HG02852 (cell line): ENCODE measurements around the gene LMTK3.
"Not testable (repeated sequence)": the region's sequence is repeated elsewhere in the genome, so short reads cannot be mapped to it uniquely, and the experiment has no call there.

Source experiments
- ATAC-seq: cut with Tn5 transposase; IDR thresholded peaks from one replicate; pipeline ENCODE4 v1.9.1; 2021; ENCODE audit warnings: mild to moderate bottlenecking, moderate library complexity; ENCODE audit not compliant: unreplicated experiment

LMTK3 gene

DNA sequence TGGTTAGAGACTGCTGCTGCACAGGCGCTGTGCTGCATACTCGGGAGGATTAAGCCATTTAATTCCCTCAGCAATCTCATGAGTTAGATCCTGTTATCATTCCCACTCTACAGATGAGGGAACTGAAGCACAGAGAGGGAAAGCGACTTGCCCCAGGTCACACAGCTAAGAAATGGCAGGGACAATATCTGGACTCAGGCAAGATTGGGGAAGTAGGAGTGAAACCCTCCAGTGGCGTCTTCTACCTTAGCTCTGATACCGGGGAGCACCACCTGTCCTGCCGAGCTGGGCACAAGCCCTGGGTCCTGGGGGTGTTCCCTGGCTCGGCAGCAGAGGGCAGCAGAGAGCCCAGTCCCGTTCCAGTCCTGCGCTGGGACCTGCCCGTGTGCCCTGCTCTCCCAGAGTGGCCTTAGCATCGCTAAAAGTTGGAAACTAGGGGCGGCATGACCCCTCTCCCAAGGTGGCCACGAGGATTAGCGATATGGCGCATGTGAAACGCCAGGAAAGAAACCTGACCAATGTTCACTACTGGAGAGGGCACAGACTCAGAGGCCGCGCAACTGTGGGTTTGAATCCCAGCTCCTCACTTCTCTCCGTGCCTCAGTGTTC, 21.9 kb downstream of the LMTK3 start:
- ATAC-seq: no peak

DNA sequence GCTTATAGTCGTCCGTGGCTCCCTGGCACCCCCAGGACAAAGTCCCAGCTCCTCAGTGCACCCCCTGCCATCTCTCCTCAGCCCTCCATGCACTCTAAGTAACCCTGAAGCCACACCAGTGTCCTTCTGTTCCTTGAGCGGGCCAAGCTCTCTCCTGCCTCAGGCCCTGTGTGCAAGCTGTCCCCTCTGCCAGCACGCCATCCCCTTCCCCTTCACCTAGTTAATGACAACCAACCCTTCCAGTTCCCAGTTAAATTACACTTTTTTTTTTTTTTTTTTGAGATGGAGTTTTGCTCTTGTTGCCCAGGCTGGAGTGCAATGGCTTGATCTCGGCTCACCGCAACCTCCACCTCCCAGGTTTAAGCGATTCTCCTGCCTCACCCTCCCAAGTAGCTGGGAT, 23.2 kb downstream of the LMTK3 start:
- not testable (repeated sequence) for ATAC-seq

DNA sequence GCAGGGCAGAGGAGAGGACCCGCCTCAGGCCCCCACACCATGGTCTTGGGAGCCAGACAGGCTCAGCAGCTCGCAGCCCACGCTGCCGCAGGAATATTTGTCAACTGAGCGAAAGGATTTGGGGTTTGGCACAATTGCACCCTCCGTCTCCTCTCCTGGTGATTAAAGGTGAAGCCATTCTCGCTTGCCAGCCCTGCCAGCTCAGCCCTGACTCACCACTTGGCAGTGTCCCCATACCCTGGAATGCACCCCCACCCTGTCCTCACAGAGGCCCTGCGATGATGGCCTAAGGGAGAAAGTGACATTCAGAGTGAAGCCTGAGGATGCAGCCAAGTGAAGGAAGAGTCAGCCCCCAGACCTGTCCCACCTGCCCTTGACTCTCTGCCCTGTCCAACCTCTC, 23.7 kb downstream of the LMTK3 start:
- no peak for ATAC-seq

DNA sequence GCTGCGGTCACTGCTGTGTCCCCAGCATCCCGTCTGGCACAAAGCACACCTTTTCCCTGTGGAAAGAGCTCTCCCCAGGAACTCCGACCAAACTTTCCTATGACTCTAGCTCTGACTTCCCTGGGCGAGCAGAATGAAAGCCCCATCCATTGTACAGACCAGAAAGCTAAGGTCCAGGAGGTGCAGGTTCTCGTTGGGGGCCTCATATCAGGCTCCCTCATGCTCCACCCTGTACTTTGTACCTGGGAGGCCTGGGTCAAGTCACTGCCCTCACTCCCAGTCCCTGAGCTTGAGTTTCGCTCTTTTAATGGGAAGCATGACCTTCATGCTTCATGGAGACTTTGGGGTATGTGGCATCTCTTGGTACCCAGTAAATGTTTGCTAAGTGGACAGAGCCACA, 24.1 kb downstream of the LMTK3 start:
- no peak for ATAC-seq

DNA sequence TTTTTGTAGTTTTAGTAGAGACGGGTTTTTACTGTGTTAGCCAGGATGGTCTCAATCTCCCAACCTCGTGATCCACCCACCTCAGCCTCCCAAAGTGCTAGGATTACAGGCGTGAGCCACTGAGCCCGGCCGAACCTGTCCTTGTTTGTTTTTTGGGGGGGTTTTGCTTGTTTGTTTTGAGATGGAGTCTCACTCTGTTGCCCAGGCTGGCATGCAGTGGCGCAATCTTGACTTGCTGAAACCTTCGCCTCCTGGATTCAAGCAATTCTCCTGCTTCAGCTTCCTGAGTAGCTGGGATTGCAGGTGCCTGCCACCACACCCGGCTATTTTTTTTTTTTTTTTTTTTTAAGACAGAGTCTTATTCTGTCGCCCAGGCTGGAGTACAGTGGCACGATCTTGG, 24.9 kb downstream of the LMTK3 start:
- ATAC-seq: not testable (repeated sequence)

DNA sequence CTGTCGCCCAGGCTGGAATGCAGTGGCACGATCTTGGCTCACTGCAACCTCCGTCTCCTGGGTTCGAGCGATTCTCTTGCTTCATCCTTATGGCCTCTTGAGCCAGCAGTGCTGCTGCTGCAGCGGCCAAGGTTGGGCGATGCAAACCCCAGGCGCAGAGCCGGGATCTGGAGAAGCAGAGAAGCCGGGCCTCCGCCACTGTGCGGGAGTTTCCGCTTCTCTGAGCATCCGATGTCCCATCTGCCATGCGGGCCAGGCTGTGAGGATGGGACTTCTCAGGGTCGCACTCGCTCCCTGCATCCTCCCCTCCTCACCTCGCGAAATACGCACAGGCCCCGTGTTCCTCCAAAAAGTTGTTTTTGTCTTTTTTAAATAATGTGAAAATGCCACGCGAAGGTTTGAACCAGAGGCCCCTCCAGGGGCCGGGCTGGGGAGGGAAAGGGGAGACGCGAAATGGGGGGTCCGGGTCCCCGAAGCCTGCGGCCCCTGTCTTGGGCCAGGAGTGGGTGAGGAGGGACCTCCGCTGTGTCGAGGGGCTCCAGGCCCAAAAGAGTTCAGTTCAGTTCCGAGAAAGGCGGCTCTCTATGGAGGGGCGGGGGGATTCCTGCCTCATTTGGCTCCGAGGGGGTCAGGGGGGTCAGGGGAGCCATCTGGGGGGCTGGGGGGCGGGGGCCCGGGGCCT, 26.6 kb downstream of the LMTK3 start:
- ATAC-seq: no peak

DNA sequence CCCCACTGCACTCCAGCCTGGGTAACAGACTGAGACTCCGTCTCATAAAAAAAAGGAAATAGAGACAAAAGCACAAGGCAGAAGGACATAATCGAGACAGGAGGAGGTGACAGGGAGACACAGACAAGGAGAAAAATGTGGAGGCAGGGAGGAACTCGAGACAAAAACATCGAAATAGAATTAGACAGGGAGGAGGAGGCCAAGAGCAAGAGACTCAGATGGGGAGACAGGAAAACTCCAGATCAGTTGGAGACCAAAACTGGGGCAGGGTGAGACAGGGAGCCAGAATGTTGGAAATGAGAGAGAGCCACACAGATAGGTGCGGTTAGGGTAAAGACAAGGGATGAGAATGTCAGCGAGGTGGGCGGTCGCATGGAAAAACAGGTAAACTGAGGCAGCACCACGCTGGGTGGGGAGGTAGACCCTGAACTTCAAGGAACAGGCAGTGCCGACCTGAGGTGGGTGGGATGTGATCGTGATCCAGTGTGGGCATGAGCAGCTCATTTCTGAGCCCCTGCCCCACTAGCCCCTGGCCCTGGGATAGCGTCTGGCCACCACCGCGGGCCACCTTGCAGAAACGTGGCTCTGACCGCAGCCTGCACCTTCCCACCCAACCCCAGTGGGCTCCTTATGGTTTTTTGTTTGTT, 27.3 kb downstream of the LMTK3 start:
- no peak for ATAC-seq

DNA sequence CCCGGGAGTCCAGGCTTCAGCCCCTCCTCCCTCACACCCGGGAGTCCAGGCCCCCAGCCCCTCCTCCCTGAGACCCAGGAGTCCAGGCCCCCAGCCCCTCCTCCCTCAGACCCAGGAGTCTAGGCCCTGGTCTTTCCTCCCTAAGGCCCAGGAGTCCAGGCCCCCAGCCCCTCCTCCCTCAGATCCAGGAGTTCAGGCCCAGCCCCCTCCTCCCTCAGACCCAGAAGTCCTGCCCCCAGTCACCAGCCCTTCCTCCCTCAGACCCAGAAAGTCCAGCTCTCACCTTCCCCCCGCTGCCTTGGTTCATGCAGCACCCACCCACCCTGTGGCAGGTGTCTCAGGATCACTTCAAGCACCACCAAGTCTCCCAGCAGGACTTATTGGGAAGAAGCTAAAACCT, 28.3 kb downstream of the LMTK3 start:
- ATAC-seq: no peak

DNA sequence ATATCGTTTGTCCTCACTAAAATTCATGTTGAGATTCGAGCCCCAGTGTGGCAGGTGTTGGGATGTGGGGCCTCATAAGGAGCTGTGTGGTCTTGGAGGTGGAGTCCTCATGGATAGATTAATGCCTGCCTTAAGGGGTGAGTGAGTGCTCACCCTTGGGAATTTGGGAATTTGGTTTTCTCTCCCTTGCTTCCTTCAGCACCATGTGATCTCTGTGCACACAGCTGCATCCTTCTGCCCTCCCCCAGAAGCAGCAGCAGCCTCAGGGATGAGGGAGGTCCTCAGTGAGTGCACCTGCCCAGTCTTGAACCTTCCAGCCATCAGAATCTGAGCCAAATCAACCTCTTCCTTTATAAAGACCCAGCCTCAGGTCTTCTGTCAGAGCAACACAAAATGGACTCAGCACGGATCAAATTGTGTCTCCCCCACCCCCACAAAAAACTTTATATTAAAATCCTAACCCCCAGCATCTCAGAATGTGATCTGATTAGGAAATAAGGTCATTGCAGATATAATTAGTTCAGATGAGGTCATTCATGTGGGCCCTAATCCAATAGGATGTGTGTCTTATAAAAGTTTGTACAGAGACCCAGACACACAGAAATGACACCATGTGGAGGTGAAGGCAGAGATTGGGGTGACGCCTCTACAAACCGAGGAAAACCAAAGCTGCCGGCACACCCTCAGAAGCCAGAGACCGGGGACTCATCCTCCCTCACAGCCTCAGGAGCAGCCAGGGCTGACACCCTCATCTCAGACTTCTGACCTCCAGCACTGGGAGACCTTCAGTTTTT, 29.6 kb downstream of the LMTK3 start:
- no peak for ATAC-seq

DNA sequence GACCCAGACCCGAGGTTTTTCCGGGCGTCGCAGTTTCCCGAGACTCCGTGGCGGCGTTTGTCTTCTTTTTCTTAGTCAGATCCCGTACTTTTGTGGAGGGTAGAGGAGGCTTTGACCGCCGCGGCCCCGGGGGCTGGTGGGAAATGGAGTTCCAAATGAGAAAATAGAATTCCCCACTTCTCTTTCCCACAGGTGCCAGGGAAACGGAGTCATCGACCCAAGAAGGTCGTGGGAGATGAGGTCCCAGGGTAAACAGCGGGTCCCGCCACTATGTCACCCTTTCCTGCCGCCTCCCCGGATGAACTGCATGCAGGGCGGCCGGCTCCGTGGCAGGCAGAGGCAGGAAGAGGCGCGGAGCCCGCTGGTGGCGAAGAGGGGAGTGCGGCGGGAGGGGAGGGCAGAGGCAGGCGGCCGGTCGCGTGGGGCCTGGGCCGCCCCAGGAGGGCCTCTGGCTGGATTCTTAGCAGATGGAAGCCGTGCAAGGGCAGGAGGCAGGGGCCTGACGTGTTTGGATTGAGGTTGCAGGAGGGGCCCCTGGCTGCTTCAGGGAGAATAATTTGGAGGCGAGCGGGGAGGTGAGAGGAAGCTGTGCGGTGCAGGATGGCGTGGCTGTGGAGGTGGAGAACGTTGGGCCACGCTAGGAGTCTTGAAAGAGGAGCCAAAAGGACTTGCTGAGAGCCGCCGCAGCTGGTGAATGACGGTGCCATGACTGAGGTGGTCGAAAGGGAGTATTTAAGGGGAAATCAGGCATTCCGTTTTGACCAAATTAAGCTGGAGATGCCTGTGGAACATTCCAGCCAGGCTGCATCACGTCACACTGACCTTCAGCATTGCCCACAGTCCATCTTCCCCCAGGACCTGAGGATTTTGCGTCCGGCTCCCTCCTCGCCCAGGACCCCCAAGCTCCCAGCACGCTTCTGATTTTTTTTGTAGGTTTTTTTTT, 30.8 kb downstream of the LMTK3 start:
- no peak for ATAC-seq

DNA sequence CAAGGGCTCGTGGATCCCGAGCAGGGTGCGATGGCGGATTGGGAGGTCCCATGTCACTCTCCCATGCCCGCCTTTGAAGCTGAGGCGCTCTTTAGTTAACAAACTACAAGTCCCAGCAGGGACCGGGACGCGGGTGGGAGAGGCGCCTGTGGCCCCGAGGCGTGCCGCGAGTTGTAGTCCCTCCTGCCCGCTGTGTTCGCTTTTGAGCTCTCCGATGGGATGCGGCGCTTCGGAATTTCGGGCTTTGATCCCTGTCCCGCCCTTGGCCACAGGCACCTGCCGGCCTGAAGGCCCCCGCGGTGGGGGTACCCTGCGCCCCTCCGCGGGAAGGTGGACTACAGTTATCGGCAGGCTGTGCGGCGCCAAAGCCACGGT, 31.5 kb downstream of the LMTK3 start:
- ATAC-seq: no peak

DNA sequence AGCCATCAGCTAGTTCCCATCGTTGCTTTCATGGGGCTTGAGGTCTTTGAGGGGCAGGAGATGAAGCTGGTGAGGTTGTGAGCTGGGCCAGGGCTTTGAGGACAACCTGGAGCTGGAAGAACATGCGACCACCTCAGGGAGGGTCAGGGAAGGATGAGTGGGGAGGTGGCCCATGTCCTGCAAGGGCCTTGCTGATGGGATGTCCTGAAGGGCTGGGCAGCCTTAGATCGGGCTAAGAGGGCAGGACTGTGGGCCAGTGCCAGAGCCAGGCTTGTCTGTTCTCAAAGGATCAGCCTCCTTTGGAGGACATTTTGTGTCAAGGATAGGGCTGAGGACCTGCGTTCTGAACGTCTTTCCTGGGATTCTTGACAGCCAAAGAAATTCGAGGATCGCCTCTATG, 31.9 kb downstream of the LMTK3 start:
- no peak for ATAC-seq

DNA sequence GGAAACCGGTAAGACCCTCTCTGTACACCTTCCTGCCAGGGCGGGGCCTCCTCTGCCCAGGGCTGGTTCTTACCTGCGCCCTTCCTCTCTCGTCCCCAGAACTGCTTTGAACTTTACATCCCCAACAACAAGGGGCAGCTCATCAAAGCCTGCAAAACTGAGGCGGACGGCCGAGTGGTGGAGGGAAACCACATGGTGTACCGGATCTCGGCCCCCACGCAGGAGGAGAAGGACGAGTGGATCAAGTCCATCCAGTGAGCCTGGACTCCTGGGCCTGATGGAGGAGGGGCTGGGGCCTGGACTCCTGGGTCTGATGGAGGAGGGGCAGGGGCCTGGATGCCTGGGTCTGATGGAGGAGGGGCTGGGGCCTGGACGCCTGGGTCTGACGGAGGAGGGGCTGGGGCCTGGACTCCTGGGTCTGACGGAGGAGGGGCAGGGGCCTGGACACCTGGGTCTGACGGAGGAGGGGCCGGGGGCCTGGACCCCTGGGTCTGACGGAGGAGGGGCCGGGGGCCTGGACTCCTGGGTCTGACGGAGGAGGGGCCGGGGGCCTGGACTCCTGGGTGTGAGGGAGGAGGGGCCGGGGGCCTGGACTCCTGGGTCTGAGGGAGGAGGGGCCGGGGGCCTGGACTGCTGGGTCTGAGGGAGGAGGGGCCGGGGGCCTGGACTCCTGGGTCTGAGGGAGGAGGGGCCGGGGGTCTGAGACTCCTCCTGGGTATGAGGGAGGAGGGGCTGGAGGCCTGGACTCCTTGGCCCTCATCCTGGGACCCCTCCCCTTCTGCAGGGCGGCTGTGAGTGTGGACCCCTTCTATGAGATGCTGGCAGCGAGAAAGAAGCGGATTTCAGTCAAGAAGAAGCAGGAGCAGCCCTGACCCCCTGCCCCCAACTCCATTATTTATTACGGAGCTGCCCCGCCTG, 33.0 kb downstream of the LMTK3 start:
- ATAC-seq: no peak

DNA sequence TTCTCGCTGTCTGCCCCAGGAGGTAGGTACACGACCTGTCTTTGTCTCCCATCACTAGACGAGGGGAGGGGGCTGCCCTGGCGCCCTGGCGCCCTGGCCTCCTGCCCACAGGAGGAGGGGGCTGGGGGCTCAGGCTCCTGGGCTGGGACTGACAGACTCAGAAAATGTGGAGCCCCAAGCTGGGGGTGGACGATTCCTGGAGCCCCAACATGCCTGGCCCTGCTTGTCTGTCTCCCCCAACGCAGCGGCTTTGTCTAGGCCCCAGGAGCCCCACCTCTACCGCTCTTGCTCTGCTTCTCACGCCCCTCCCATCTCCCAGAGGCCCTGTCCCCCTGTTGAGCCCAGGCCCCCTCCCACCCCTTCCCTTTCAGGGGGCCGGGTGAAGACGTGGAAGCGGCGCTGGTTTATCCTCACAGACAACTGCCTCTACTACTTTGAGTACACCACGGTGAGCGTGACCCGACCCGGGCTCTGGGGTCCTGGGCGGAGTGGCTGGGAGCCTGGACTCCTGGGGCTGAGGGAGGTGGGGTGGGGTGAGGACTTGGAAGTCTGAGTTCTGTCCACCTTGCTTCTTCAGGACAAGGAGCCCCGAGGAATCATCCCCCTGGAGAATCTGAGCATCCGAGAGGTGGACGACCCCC, 33.8 kb downstream of the LMTK3 start:
- ATAC-seq: no peak

DNA sequence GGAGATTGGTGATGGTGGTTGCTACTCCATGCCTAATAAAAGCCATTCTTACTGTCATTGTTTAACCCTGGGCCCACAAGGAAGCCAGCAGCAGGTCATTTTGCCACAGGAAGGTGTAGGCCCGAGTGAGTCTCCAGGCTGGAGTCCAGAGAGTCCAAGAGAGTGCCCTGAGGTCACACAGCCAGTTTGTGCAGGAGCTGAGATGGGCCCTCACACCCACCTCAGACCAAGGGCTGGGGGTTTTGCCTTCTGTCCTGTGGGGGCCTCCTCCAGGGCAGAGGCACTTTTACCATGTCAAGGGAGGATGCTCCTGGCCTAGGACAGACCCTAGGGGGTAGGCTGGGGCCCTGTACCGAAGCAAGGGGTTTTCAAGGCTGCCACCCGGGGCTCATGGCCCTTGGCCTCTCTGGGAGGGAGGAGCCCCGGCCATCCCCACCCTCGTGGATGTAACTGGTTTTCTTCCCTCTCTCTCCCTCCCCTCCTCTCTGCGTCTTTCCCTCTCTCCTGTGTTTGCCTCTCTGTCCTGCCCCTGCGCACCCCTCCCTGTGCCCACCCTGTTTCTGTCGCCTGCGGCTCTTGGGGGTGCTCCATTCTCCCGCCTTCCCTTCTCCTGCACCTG, 34.5 kb downstream of the LMTK3 start:
- ATAC-seq: no peak

DNA sequence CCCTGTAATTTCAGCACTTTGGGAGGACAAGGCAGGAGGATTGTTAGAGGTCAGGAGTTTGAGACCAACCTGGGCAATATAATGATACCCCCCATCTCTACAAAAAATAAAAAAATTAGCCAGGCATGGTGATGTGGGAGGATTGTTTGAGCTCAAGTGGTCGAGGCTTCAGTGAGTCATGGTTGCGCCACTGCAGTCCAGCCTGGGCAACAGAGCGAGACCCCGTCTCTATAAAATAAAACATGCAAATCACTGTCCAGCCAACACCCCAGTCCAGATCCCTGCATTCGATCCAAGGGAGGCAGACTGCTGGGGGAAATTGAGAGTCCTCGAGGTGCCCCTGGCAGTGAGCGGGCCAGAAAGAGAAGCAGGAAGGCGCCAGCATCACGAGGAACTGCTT, 35.5 kb downstream of the LMTK3 start:
- no peak for ATAC-seq

DNA sequence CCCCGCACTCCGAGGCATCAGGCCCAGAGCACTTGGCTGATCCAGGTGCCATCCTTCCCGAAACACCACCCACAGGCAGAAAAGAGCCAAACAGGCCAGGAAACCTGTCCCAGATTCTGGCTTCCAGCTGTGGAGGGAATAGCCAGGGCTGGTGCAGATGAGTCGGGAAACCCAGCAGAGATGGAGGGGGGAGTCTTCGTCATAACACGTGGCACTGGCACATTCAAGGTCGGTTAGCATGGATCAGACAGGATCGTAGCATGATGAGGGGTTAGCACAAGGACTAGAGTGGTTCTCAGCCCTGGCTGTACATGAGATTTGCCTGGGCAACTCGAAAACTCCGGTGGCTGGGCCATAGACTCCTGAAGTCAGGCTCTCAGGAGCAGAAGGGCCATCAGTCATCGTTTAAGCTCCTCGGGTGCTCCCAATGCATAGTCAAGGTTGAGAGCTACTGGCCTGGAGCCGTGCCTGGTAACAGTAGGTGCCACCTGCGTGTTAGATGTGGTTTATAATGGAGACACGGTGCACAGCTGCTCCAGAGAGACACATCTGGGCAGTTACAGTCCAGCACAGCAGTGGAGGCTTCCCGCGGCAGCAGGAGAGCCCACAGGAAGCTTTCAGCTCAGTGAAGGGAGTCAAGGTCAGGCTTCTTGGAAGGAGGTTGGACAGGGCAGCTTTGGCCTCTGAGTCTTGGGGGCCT, 36.1 kb downstream of the LMTK3 start:
- no peak for ATAC-seq

DNA sequence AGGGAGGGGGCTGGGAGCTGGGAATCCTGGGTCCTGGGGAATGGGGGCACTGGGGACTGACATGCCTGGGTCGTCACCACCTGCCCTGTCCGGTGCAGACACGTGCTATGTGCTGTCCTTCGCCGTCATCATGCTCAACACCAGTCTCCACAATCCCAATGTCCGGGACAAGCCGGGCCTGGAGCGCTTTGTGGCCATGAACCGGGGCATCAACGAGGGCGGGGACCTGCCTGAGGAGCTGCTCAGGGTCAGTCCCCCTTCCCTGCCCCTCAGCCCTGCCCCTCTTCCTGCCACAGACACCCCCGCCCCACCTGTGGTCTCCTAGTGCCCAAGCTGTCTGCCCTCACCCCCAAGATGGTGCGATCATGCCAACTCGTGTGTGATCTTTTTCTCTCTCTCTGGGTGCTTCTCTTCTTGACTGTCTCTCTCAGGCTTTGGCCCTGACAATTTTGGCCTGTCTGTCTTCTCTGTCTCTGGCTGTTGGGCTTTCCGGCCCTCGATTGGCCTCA, 37.5 kb downstream of the LMTK3 start:
- ATAC-seq: no peak
